Testis (tissue), 3 donors: ENCODE results near the gene BGN. TPM values are rescaled to one million over a fixed set of nuclear protein-coding genes. Genes with fewer than 3 reads are reported as not detected.
A peak's percentile ranks its signal among the peaks of the same experiment; 100 is the strongest.

Experiments
- DNase-seq: peaks from one replicate; pipeline ENCODE4 v3.0.0-alpha.2; 2019
- H3K27ac ChIP-seq, 2 donors: fragments of 200-600 bp; sonication (generic); one replicate each; pipeline ENCODE4 v1.5.1; 2019
- H3K27me3 ChIP-seq: fragments of 200-600 bp; sonication (generic); one replicate; pipeline ENCODE4 v1.5.1; 2019
- H3K36me3 ChIP-seq: fragments of 200-600 bp; sonication (generic); one replicate; pipeline ENCODE4 v1.5.1; 2017; ENCODE audit warnings: low read depth; ENCODE audit errors: missing control alignments
- H3K4me1 ChIP-seq: fragments of 200-600 bp; sonication (generic); one replicate; pipeline ENCODE4 v1.5.1; 2019
- H3K4me3 ChIP-seq, 2 donors: fragments of 200-600 bp; sonication (generic); one replicate each; pipeline ENCODE4 v1.5.1; 2017 to 2019
- H3K9me3 ChIP-seq: fragments of 200-600 bp; sonication (generic); one replicate; pipeline ENCODE4 v1.5.1; 2017
- CTCF ChIP-seq, 3 experiments: fragments of 450-650 bp in 2 of 3; fragments of 200-600 bp in 1 of 3; sonication (generic) in 1 of 3; IDR thresholded peaks; one replicate each; pipeline ENCODE4 v1.5.1; 2016 to 2019; ENCODE audit warnings: antibody characterized with exemption in 3 of 3, mild to moderate bottlenecking in 2 of 3, moderate library complexity in 1 of 3
- POLR2A ChIP-seq: fragments of 450-650 bp; IDR thresholded peaks from one replicate; pipeline ENCODE4 v1.6.1; 2017; ENCODE audit warnings: antibody characterized with exemption, mild to moderate bottlenecking, moderate library complexity
- whole genome bisulfite sequencing, 2 donors: methylation state at CpG; one replicate each; pipeline ENCODE4 v1.1.5; 2018; 5-methylcytosine and 5-hydroxymethylcytosine counted together
- intact Hi-C: fragments of 100-400 bp; cut with DNase I; formaldehyde crosslinking; loops from one replicate; pipeline ENCODE4 v1.15.1; 2023; ENCODE audit warnings: low total_unique reads
- polyA plus RNA-seq: library from polyadenylated mRNA; stranded (reverse); fragments of 350-450 nt; fragmentation: Illumina TruSeq; extraction: RNeasy Lipid Tissue Mini Kit (QIAGEN cat#74804); gene quantifications from one replicate; pipeline ENCODE4 v1.2.3, GENCODE V29; 2014; ENCODE audit warnings: low read depth, low replicate concordance; ENCODE audit not compliant: insufficient read depth
- total RNA-seq, 2 donors: library from RNA; depleted of rRNA; stranded (reverse); fragments of >200 nt; gene quantifications; one replicate each; pipeline ENCODE4 v1.2.3, GENCODE V29; 2016

The BGN gene
- total and polyA plus RNA-seq, 3 donors from 2014 or later = 42.3 to 174 (median 76.5) TPM

- H3K27me3 ChIP-seq = no peaks in the 10 kb centered on the region
- WGBS, 2 donors = 86% methylated on average over 8 of the region's 14 CpGs; no CpG with 5 or more reads in 1 of the 2 donors
- no peak for DNase-seq
- intact Hi-C loops = no loop called here
- no peaks in the 10 kb centered on the region for H3K9me3 ChIP-seq
- no peak overlapping the region for H3K27ac ChIP-seq
- peaks cover 3% of the 10 kb centered on the region for H3K4me1 ChIP-seq
- TF ChIP-seq CTCF (IDR thresholded peaks at IDR 0.05) (no peak), POLR2A (no peak)
- no peak overlapping the region for H3K4me3 ChIP-seq
- H3K36me3 ChIP-seq = no peaks in the 10 kb centered on the region
Measured at GRCh38 chrX:153502796-153503195, 8.0 kb downstream of the BGN start.

DNA sequence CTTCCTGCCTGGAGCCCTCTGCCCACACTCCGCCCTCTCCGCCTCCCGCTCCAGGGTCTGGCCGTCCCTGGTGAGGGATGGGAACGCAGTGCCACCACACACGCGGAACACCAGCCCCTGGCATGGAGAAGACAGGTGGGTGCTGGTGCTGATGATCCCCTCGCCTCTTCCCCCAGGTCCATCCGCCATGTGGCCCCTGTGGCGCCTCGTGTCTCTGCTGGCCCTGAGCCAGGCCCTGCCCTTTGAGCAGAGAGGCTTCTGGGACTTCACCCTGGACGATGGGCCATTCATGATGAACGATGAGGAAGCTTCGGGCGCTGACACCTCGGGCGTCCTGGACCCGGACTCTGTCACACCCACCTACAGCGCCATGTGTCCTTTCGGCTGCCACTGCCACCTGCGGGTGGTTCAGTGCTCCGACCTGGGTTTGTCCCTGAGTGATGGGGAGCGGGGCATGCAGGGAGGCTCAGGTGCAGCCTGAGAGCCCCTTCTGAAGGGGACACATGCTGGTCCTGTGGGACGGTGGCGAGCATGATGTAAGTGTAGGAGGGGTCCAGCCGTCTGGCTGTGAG is 9.8 kb downstream of the BGN start:
- TF ChIP-seq POLR2A (no peak), CTCF (IDR thresholded peaks at IDR 0.05) (no peak)
- WGBS, 2 donors = 75 to 86% methylated on average over 5 to 8 of the region's 26 CpGs
- intact Hi-C loops = loop anchor here (5.0 kb wide), 1 partner anchor 32 kb away; the partner anchor contains the start of gene HAUS7

GRCh38 chrX:153505361-153505760 is 10.6 kb downstream of the BGN start:
- no peak overlapping the region for H3K27ac ChIP-seq
- no peak overlapping the region for H3K4me3 ChIP-seq
- no peaks in the 10 kb centered on the region for H3K4me1 ChIP-seq
- intact Hi-C loops = loop anchor here (5.0 kb wide), 1 partner anchor 33 kb away; the partner anchor contains the start of gene HAUS7
- TF ChIP-seq POLR2A (no peak), CTCF (IDR thresholded peaks at IDR 0.05) (no peak)
- H3K36me3 ChIP-seq = no peaks in the 10 kb centered on the region
- H3K9me3 ChIP-seq = no peaks in the 10 kb centered on the region
- no peak for DNase-seq
- WGBS, 2 donors = 89 to 100% methylated on average over 1 to 17 of the region's 18 CpGs
- H3K27me3 ChIP-seq = no peaks in the 10 kb centered on the region

More for the DNA sequence above, 9.8 kb downstream of the BGN start:
- Histone ChIP-seq H3K27me3 (no peaks in the 10 kb centered on the region), H3K4me3 (no peak overlapping the region), H3K9me3 (no peaks in the 10 kb centered on the region), H3K4me1 (peaks cover 3% of the 10 kb centered on the region), H3K36me3 (no peaks in the 10 kb centered on the region), H3K27ac (no peak overlapping the region)
- DNase-seq = no peak

DNA sequence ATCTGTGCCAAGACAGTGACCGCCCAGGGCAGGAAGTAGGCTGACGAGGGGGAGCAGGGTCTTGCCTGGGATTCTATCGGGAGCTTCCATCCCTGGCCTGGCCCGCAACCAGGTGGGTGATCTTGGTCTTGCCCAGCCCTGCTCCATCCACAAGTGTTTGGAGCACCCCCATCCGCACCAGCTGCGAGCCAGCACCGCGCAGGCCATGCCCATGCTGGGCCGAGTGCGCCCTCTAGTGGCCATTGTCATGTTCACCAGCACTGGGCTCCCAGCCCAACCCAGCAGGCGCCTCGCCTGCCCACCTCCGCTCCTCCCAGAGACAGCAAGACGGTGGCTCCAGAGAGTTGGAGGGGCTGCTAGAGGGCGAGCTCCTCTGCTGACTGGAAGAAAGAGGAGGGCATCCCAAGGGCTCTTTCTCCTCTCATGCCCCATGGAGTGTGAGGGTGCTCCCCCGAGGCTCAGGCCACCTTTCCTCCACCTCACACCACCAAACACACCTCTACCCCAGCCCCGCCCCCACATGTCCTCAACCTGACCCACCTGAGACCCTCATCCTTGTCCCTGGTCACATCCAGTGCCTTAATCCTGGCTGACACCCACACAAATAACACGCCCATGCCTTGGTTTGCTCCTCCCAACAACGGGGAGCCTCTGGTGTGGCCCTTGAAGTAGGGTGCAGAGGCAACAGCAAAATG is 12.9 kb downstream of the BGN start:
- H3K27me3 ChIP-seq = no peaks in the 10 kb centered on the region
- no peaks in the 10 kb centered on the region for H3K36me3 ChIP-seq
- intact Hi-C loops = loop anchor here (5.0 kb wide), 1 partner anchor 35 kb away; the partner anchor contains the start of gene HAUS7
- no peak overlapping the region for H3K27ac ChIP-seq
- H3K9me3 ChIP-seq = no peaks in the 10 kb centered on the region
- H3K4me3 ChIP-seq = no peak overlapping the region
- peak; percentile 83 for DNase-seq
- no peak for TF ChIP-seq POLR2A
- peak; percentile 69 to 81 (median 80) for TF ChIP-seq CTCF (IDR thresholded peaks at IDR 0.05)
- no peaks in the 10 kb centered on the region for H3K4me1 ChIP-seq
- 22 to 46% methylated on average over 3 to 11 of the region's 19 CpGs for WGBS, 2 donors
